ENCODE data around the gene MRPS15. TPM values are rescaled to one million over a fixed set of nuclear protein-coding genes. Genes with fewer than 3 reads are reported as not detected.

Gene MRPS15
- total and polyA plus RNA-seq, 4 donors: 30.7 to 248 (median 94.2) TPM

DNA sequence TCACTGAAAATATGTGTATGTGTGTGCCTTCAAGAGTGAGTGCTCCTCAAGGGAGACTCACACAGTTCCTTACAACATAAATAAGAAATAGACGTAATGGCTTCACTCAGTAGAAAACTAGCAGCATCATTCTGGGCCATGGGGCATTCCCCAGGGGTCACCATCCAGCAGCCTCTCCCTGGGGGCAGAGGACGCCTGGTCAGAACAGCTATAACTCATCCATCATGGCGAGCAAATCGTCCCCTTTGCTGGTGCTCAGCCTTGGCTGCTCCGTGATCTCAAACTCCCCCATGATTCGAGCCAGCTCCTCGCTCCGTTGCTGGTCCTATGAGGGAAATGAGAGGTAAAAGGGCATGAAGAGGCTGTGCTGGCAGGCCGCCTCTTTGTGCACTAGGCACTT lies 46.3 kb downstream of the MRPS15 start:
- Histone ChIP-seq H3K36me3 (ENCODE audit: control insufficient read depth in 4 of 4, insufficient read depth in 4 of 4, low read length in 4 of 4) (peaks cover 0 to 12% (median 5%) of the 10 kb centered on the region in 4 donors), H3K9ac (ENCODE audit: insufficient read depth in 1 of 2, low read length in 2 of 2) (no peak overlapping the region), H3K4me1 (ENCODE audit: control insufficient read depth in 5 of 5, insufficient read depth in 5 of 5, low read length in 5 of 5) (peaks cover 0 to 5% (median 0%) of the 10 kb centered on the region in 5 donors), H3K9me3 (ENCODE audit: control insufficient read depth in 4 of 4, insufficient read depth in 3 of 4, low read length in 3 of 4) (no peaks in the 10 kb centered on the region), H3K27ac (ENCODE audit: low read depth in 1 of 2, low read length in 1 of 2) (no peak overlapping the region), H3K4me3 (no peak overlapping the region), H3K27me3 (ENCODE audit: control insufficient read depth in 3 of 3, insufficient read depth in 3 of 3, low read length in 2 of 3) (no peaks in the 10 kb centered on the region)
- no peak for DNase-seq
- ATAC-seq (ENCODE audit: insufficient read depth, low FRiP score): no peak
- 90 to 95% methylated on average over 9 of the region's 9 CpGs for WGBS, 2 donors
- TF ChIP-seq, protein P1, sequence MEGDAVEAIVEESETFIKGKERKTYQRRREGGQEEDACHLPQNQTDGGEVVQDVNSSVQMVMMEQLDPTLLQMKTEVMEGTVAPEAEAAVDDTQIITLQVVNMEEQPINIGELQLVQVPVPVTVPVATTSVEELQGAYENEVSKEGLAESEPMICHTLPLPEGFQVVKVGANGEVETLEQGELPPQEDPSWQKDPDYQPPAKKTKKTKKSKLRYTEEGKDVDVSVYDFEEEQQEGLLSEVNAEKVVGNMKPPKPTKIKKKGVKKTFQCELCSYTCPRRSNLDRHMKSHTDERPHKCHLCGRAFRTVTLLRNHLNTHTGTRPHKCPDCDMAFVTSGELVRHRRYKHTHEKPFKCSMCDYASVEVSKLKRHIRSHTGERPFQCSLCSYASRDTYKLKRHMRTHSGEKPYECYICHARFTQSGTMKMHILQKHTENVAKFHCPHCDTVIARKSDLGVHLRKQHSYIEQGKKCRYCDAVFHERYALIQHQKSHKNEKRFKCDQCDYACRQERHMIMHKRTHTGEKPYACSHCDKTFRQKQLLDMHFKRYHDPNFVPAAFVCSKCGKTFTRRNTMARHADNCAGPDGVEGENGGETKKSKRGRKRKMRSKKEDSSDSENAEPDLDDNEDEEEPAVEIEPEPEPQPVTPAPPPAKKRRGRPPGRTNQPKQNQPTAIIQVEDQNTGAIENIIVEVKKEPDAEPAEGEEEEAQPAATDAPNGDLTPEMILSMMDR (IDR thresholded peaks at IDR 0.05; ENCODE audit: control extremely low read depth, extremely low read depth): no peak

DNA sequence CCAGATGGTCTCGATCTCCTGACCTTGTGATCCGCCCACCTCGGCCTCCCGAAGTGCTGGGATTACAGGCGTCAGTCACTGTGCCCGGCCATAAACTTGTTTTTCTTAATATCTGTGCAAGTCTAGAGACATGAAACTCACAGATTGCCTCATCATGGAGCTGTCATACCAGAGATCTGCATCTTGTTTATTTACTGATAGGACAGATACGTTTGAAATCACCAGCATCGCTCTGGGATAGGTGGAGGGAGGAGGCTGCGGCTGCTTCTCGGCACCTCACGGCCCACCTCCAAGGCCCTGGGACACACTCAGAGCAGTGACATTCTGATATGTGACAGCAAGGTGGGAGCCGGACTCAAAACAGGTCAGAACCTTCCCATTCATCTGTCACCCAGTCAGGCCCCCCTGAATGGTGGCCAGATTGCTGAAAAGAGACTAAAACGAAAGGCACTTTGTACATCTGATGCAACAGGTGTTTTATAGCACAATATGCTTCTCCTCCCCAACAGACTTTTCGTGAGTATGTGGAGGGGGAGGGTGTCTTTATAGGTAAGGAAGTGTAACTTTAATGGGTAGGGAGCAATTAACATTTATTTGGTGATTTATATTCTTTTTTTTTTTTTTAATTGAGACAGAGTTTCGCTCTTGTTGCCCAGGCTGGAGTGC lies 48.4 kb downstream of the MRPS15 start:
- H3K36me3 ChIP-seq (ENCODE audit: control insufficient read depth in 4 of 4, insufficient read depth in 4 of 4, low read length in 4 of 4): peaks cover 0 to 3% (median 2%) of the 10 kb centered on the region in 4 donors
- H3K27ac ChIP-seq (ENCODE audit: low read depth in 1 of 2, low read length in 1 of 2): no peak overlapping the region
- 90 to 91% methylated on average over 15 of the region's 15 CpGs for whole genome bisulfite sequencing, 2 donors
- no peak overlapping the region for H3K4me3 ChIP-seq
- peaks cover 0 to 5% (median 0%) of the 10 kb centered on the region in 5 donors for H3K4me1 ChIP-seq (ENCODE audit: control insufficient read depth in 5 of 5, insufficient read depth in 5 of 5, low read length in 5 of 5)
- ATAC-seq (ENCODE audit: insufficient read depth, low FRiP score) (no peak), DNase-seq (no peak)
- no peak overlapping the region for H3K9ac ChIP-seq (ENCODE audit: insufficient read depth in 1 of 2, low read length in 2 of 2)
- H3K27me3 ChIP-seq (ENCODE audit: control insufficient read depth in 3 of 3, insufficient read depth in 3 of 3, low read length in 2 of 3): no peaks in the 10 kb centered on the region
- TF ChIP-seq, protein P1 (IDR thresholded peaks at IDR 0.05; ENCODE audit: control extremely low read depth, extremely low read depth): no peak
- no peaks in the 10 kb centered on the region for H3K9me3 ChIP-seq (ENCODE audit: control insufficient read depth in 4 of 4, insufficient read depth in 3 of 4, low read length in 3 of 4)

DNA sequence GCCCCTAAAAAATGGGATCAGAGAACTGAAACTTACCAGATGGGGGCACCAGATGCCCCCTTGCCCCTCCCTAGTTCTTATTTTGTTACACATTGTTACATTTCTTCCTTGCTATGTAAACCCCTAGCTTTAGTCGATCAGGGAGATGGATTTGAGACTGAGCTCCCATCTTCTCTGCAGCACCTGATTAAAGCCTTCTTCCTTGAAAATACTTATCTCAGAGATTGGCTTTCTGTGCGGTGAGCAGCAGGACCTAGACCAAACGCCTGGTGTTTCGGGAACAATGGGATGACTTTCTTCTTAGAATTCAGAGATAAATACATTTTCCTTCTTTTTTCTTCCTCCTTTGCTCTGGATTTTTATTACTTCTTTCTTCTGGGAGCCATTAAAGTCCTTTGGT lies 49.8 kb downstream of the MRPS15 start:
- Histone ChIP-seq H3K36me3 (ENCODE audit: control insufficient read depth in 4 of 4, insufficient read depth in 4 of 4, low read length in 4 of 4) (peaks cover 0 to 3% (median 2%) of the 10 kb centered on the region in 4 donors), H3K9me3 (ENCODE audit: control insufficient read depth in 4 of 4, insufficient read depth in 3 of 4, low read length in 3 of 4) (no peaks in the 10 kb centered on the region), H3K27ac (ENCODE audit: low read depth in 1 of 2, low read length in 1 of 2) (no peak overlapping the region), H3K9ac (ENCODE audit: insufficient read depth in 1 of 2, low read length in 2 of 2) (no peak overlapping the region), H3K4me3 (no peak overlapping the region), H3K27me3 (ENCODE audit: control insufficient read depth in 3 of 3, insufficient read depth in 3 of 3, low read length in 2 of 3) (no peaks in the 10 kb centered on the region), H3K4me1 (ENCODE audit: control insufficient read depth in 5 of 5, insufficient read depth in 5 of 5, low read length in 5 of 5) (no peaks in the 10 kb centered on the region)
- TF ChIP-seq, protein P1 (IDR thresholded peaks at IDR 0.05; ENCODE audit: control extremely low read depth, extremely low read depth): no peak
- DNase-seq (no peak), ATAC-seq (ENCODE audit: insufficient read depth, low FRiP score) (no peak)
- WGBS, 2 donors: 91 to 94% methylated on average over 4 of the region's 4 CpGs

Measured in lung (tissue), 12 donors.